Loucy (cell line): ENCODE measurements around the gene ZNF79.

Experiments
- H2AFZ ChIP-seq: fragments of 200-600 bp; sonication (generic); 2 replicates; pipeline ENCODE4 v1.6.0; 2016; ENCODE audit warnings: antibody characterized with exemption, mild to moderate bottlenecking, low read length, moderate library complexity
- H3F3A ChIP-seq: fragments of 200-600 bp; 2 replicates; pipeline ENCODE4 v1.6.0; 2016; ENCODE audit warnings: antibody characterized with exemption, low read depth, mild to moderate bottlenecking
- H3K27me3 ChIP-seq: fragments of 200-600 bp; sonication (generic); 2 replicates; pipeline ENCODE4 v1.6.1; 2014; ENCODE audit warnings: low read length, mild to moderate bottlenecking; ENCODE audit not compliant: insufficient read depth, poor library complexity, severe bottlenecking
- H3K36me3 ChIP-seq: fragments of 200-600 bp; sonication (generic); 2 replicates; pipeline ENCODE4 v1.6.1; 2016; ENCODE audit warnings: low read length; ENCODE audit not compliant: insufficient read depth
- H3K4me1 ChIP-seq: fragments of 200-600 bp; sonication (generic); 2 replicates; pipeline ENCODE4 v1.5.1; 2014; ENCODE audit warnings: low read length, mild to moderate bottlenecking; ENCODE audit not compliant: insufficient read depth, poor library complexity, severe bottlenecking
- H3K4me2 ChIP-seq: fragments of 200-600 bp; sonication (generic); 2 replicates; pipeline ENCODE4 v1.6.0; 2014; ENCODE audit warnings: antibody characterized with exemption, low read length, low read depth, mild to moderate bottlenecking; ENCODE audit not compliant: poor library complexity, severe bottlenecking
- H3K4me3 ChIP-seq: fragments of 200-600 bp; sonication (generic); 2 replicates; pipeline ENCODE4 v1.5.1; 2014; ENCODE audit warnings: low read length, mild to moderate bottlenecking, mixed read lengths; ENCODE audit not compliant: poor library complexity, severe bottlenecking
- H3K79me2 ChIP-seq: fragments of 200-600 bp; sonication (generic); 2 replicates; pipeline ENCODE4 v1.6.1; 2014; ENCODE audit warnings: low read length; ENCODE audit not compliant: insufficient read depth
- H3K9ac ChIP-seq: fragments of 200-600 bp; sonication (generic); 2 replicates; pipeline ENCODE4 v1.6.0; 2014; ENCODE audit warnings: mild to moderate bottlenecking, low read depth, low read length, moderate library complexity; ENCODE audit not compliant: poor library complexity, severe bottlenecking
- H3K9me2 ChIP-seq: fragments of 200-600 bp; sonication (generic); replicated peaks from 2 replicates; pipeline ENCODE4 v1.6.1; 2016; ENCODE audit warnings: low read depth, low read length, mixed read lengths
- H3K9me3 ChIP-seq: fragments of 200-600 bp; sonication (generic); 2 replicates; pipeline ENCODE4 v1.6.1; 2014; ENCODE audit warnings: mild to moderate bottlenecking, antibody characterized with exemption, low read length, low read depth; ENCODE audit not compliant: insufficient read depth
- H4K20me1 ChIP-seq: fragments of 200-600 bp; sonication (generic); 2 replicates; pipeline ENCODE4 v1.6.0; 2014; ENCODE audit warnings: antibody characterized with exemption, low read length, mild to moderate bottlenecking; ENCODE audit not compliant: insufficient read depth, poor library complexity, severe bottlenecking
- CTCF ChIP-seq: fragments of 200-600 bp; sonication (generic); conservative IDR thresholded peaks from 2 replicates; pipeline ENCODE4 v1.5.1; 2014; ENCODE audit warnings: mild to moderate bottlenecking, antibody characterized with exemption, low read length
- EZH2phosphoT487 ChIP-seq: fragments of 200-600 bp; IDR thresholded peaks from 2 replicates; pipeline ENCODE4 v1.6.1; 2018; ENCODE audit warnings: antibody characterized with exemption, mild to moderate bottlenecking, moderate library complexity, borderline replicate concordance

The ZNF79 gene

DNA sequence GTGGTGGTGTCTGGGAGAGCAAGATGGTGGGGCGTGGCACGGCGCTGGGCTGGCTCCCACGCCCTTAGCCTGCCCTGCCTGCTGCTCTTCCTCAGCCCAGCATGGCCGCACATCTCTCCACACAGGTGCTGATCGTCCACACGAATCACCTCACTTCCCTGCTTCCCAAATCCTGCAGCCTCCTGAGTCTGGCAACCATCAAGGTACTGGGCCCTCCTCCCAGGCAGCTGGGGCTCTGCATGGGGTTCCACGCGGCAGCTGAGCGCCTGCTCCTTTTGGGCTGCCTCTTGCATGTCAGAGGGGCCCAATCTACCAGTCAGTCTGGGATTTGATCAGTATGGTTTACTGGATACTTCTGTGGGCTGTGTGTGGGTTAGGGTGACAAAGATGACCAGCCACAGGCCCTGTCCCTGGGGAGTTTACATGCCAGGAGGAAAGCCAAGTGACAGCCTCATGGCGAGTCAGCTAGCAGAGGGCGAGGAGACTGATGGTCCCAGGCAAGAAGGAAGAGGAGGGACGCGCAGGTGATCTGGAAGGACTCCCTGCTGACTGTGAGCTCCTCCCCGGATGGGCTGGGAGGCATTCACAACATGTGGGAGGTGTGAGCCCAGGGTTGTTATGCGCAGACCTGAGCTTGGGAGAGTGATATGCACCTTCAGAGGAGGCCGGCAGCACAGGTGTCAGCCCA lies 33.2 kb downstream of the ZNF79 start:
- Histone ChIP-seq H4K20me1 (no peaks in the 10 kb centered on the region), H3K27me3 (no peaks in the 10 kb centered on the region), H3K4me3 (no peak overlapping the region), H3K9ac (no peak overlapping the region), H3K36me3 (no peaks in the 10 kb centered on the region), H3K4me1 (peaks cover 4% of the 10 kb centered on the region), H3K79me2 (no peaks in the 10 kb centered on the region), H3K9me3 (no peaks in the 10 kb centered on the region), H2AFZ (no peak overlapping the region), H3K4me2 (no peak overlapping the region), H3F3A (no peaks in the 10 kb centered on the region), H3K9me2 (no peaks in the 10 kb centered on the region)
- TF ChIP-seq CTCF, result no peak
- TF ChIP-seq EZH2phosphoT487, result no peak

GRCh38 chr9:127458921-127459320 lies 34.7 kb downstream of the ZNF79 start:
- Histone ChIP-seq H2AFZ (no peak overlapping the region), H3K79me2 (no peaks in the 10 kb centered on the region), H3K4me1 (no peaks in the 10 kb centered on the region), H3K9me2 (no peaks in the 10 kb centered on the region), H3K9ac (no peak overlapping the region), H3K36me3 (no peaks in the 10 kb centered on the region), H3K27me3 (no peaks in the 10 kb centered on the region), H3K4me3 (no peak overlapping the region), H3K9me3 (no peaks in the 10 kb centered on the region), H4K20me1 (no peaks in the 10 kb centered on the region), H3F3A (no peaks in the 10 kb centered on the region), H3K4me2 (no peak overlapping the region)
- TF ChIP-seq CTCF (no peak), EZH2phosphoT487 (no peak)

DNA sequence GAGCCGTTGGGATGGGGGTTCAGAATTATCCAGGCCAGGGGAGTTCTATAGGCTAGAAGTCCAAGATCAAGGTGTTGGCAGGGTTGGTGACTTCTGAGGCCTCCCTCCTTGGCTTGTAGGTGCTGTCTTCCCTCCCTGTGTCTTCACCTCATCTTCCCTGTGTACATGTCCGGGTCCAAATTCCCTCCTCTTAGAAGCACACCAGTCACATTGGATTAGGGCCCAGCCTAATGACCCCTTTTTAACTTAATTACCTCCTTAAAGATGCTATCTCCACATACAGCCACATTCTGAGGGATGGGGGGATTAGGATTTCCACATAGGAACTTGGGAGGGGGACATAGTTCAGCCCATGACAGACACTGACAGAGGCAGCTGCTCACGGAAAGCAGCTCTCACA lies 39.2 kb downstream of the ZNF79 start:
- no peaks in the 10 kb centered on the region for H3F3A ChIP-seq
- no peaks in the 10 kb centered on the region for H3K9me3 ChIP-seq
- H3K4me1 ChIP-seq, result no peaks in the 10 kb centered on the region
- TF ChIP-seq EZH2phosphoT487 (no peak), CTCF (no peak)
- H3K27me3 ChIP-seq, result no peaks in the 10 kb centered on the region
- H3K4me3 ChIP-seq, result no peak overlapping the region
- no peak overlapping the region for H3K4me2 ChIP-seq
- H2AFZ ChIP-seq, result no peak overlapping the region
- H3K79me2 ChIP-seq, result no peaks in the 10 kb centered on the region
- no peaks in the 10 kb centered on the region for H4K20me1 ChIP-seq
- H3K36me3 ChIP-seq, result no peaks in the 10 kb centered on the region
- no peaks in the 10 kb centered on the region for H3K9me2 ChIP-seq
- H3K9ac ChIP-seq, result no peak overlapping the region
